ENCODE measurements around the gene PACSIN2. TPM values are rescaled to one million over a fixed set of nuclear protein-coding genes. Genes with fewer than 3 reads are reported as not detected.
A peak's percentile ranks its signal among the peaks of the same experiment; 100 is the strongest.

The PACSIN2 gene
- total RNA-seq, 1 experiment from 2014 or later: 60.2 TPM

GRCh38 chr22:43002202-43002586 lies 12.8 kb downstream of the PACSIN2 start:
- intact Hi-C loops (cut with micrococcal nuclease; ENCODE audit: unreplicated experiment) (no loop called here), in situ Hi-C loops (cut with HindIII; ENCODE audit: low pct_unique_long_range_greater_than_20kb, low sequenced_read_pairs) (no loop called here)
- no peak for DNase-seq (ENCODE audit: low read depth, low spot score)
- TF ChIP-seq, protein P1, sequence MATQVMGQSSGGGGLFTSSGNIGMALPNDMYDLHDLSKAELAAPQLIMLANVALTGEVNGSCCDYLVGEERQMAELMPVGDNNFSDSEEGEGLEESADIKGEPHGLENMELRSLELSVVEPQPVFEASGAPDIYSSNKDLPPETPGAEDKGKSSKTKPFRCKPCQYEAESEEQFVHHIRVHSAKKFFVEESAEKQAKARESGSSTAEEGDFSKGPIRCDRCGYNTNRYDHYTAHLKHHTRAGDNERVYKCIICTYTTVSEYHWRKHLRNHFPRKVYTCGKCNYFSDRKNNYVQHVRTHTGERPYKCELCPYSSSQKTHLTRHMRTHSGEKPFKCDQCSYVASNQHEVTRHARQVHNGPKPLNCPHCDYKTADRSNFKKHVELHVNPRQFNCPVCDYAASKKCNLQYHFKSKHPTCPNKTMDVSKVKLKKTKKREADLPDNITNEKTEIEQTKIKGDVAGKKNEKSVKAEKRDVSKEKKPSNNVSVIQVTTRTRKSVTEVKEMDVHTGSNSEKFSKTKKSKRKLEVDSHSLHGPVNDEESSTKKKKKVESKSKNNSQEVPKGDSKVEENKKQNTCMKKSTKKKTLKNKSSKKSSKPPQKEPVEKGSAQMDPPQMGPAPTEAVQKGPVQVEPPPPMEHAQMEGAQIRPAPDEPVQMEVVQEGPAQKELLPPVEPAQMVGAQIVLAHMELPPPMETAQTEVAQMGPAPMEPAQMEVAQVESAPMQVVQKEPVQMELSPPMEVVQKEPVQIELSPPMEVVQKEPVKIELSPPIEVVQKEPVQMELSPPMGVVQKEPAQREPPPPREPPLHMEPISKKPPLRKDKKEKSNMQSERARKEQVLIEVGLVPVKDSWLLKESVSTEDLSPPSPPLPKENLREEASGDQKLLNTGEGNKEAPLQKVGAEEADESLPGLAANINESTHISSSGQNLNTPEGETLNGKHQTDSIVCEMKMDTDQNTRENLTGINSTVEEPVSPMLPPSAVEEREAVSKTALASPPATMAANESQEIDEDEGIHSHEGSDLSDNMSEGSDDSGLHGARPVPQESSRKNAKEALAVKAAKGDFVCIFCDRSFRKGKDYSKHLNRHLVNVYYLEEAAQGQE (IDR thresholded peaks at IDR 0.05; ENCODE audit: insufficient read depth in 1 of 2, low read depth in 2 of 2, low read length in 1 of 2): no peak
- no peak for TF ChIP-seq SIN3A (IDR thresholded peaks at IDR 0.05; ENCODE audit: borderline replicate concordance, insufficient read depth, low read depth, low read length)
- TF ChIP-seq POLR2AphosphoS5 (IDR thresholded peaks at IDR 0.05; ENCODE audit: low read depth, low read length): no peak
- TF ChIP-seq TCF7L2 (IDR thresholded peaks at IDR 0.05; ENCODE audit: low read depth, low read length): no peak
- TF ChIP-seq, protein P2, sequence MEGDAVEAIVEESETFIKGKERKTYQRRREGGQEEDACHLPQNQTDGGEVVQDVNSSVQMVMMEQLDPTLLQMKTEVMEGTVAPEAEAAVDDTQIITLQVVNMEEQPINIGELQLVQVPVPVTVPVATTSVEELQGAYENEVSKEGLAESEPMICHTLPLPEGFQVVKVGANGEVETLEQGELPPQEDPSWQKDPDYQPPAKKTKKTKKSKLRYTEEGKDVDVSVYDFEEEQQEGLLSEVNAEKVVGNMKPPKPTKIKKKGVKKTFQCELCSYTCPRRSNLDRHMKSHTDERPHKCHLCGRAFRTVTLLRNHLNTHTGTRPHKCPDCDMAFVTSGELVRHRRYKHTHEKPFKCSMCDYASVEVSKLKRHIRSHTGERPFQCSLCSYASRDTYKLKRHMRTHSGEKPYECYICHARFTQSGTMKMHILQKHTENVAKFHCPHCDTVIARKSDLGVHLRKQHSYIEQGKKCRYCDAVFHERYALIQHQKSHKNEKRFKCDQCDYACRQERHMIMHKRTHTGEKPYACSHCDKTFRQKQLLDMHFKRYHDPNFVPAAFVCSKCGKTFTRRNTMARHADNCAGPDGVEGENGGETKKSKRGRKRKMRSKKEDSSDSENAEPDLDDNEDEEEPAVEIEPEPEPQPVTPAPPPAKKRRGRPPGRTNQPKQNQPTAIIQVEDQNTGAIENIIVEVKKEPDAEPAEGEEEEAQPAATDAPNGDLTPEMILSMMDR (IDR thresholded peaks at IDR 0.05): no peak
- no peak overlapping the region for H3K4me3 ChIP-seq (ENCODE audit: low read depth in 2 of 2, low read length in 2 of 2)
- H3K27ac ChIP-seq (ENCODE audit: low read length): no peak overlapping the region
- BruUV-seq (replicated peaks): no TSS peak
- H3K9me3 ChIP-seq (ENCODE audit: control insufficient read depth, insufficient read depth, low read depth, low read length): no peaks in the 10 kb centered on the region
- peaks cover 33% of the 10 kb centered on the region for H3K4me1 ChIP-seq (ENCODE audit: control insufficient read depth, insufficient read depth, low read length)
- H3K36me3 ChIP-seq (ENCODE audit: control insufficient read depth, insufficient read depth, low read length): no peaks in the 10 kb centered on the region
- ATAC-seq: no peak
- ChIA-PET CTCF (no interaction called here), POLR2A (no interaction called here)
- no peaks in the 10 kb centered on the region for H3K27me3 ChIP-seq (ENCODE audit: control insufficient read depth, insufficient read depth, low read length)

GRCh38 chr22:43001271-43002201 lies 13.4 kb downstream of the PACSIN2 start:
- H3K9me3 ChIP-seq (ENCODE audit: control insufficient read depth, insufficient read depth, low read depth, low read length): no peaks in the 10 kb centered on the region
- no peak overlapping the region for H3K4me3 ChIP-seq (ENCODE audit: low read depth in 2 of 2, low read length in 2 of 2)
- in situ Hi-C loops (cut with HindIII; ENCODE audit: low pct_unique_long_range_greater_than_20kb, low sequenced_read_pairs): no loop called here

More at GRCh38 chr22:43001271-43002201, 13.4 kb downstream of the PACSIN2 start:
- POLR2A ChIA-PET: interaction anchor here (0.6 kb wide), 1 partner anchor 160 kb away, joined by 12 read pairs; no protein-coding TSS in a partner anchor
- no peaks in the 10 kb centered on the region for H3K36me3 ChIP-seq (ENCODE audit: control insufficient read depth, insufficient read depth, low read length)
- DNase-seq (ENCODE audit: low read depth, low spot score) (no peak), ATAC-seq (0 out of 2 replicates have a peak, but pooled peaks have one; percentile 38)
- no peaks in the 10 kb centered on the region for H3K27me3 ChIP-seq (ENCODE audit: control insufficient read depth, insufficient read depth, low read length)
- CTCF ChIA-PET: no interaction called here
- TF ChIP-seq POLR2AphosphoS5 (IDR thresholded peaks at IDR 0.05; ENCODE audit: low read depth, low read length) (no peak), SIN3A (IDR thresholded peaks at IDR 0.05; ENCODE audit: borderline replicate concordance, insufficient read depth, low read depth, low read length) (no peak), TCF7L2 (IDR thresholded peaks at IDR 0.05; ENCODE audit: low read depth, low read length) (no peak)
- TF ChIP-seq, protein P2 (IDR thresholded peaks at IDR 0.05): no peak
- TF ChIP-seq, protein P1 (IDR thresholded peaks at IDR 0.05; ENCODE audit: insufficient read depth in 1 of 2, low read depth in 2 of 2, low read length in 1 of 2): no peak
- intact Hi-C loops (cut with micrococcal nuclease; ENCODE audit: unreplicated experiment): no loop called here
- BruUV-seq (replicated peaks): no TSS peak
- peaks cover 33% of the 10 kb centered on the region for H3K4me1 ChIP-seq (ENCODE audit: control insufficient read depth, insufficient read depth, low read length)
- H3K27ac ChIP-seq (ENCODE audit: low read length): no peak overlapping the region
